HepG2 (cell line): Measurements from ENCODE around the gene MARCHF6. TPM values are rescaled to one million over a fixed set of nuclear protein-coding genes. Genes with fewer than 3 reads are reported as not detected.

Experiments
- ATAC-seq: fragments of 200-7000 bp; cut with Tn5 transposase; 3 replicates; pipeline ENCODE4 v1.9.1; 2020; ENCODE audit warnings: mild to moderate bottlenecking, moderate library complexity
- BruUV-seq: library from RNA; stranded (reverse); fragments of 400-500 nt; replicated peaks from 2 replicates; lab custom pipeline; 2021; lab: Mats Ljungman, UMichigan
- CTCF ChIA-PET: fragments of 300-600 bp; formaldehyde crosslinking; extraction: SDS; loops from one replicate; lab custom pipeline; 2021; ENCODE audit warnings: low total read pairs, inconsistent platforms, low intra/inter-chr PET ratio; lab: Yijun Ruan, JAX
- POLR2A ChIA-PET: fragments of 350-600 bp; sonication (Branson Sonifier 250); formaldehyde crosslinking; loops from one replicate; lab custom pipeline; 2020; ENCODE audit warnings: antibody characterized with exemption, inconsistent platforms; lab: Yijun Ruan, JAX
- DNase-seq: peaks from one replicate; pipeline ENCODE4 v3.0.0-alpha.2; 2015; ENCODE audit warnings: low spot score
- FAIRE-seq: peaks from 3 replicates; lab custom pipeline; 2011; peaks lifted over from hg19 to GRCh38; lab: Jason Lieb, UNC
- H2AFZ ChIP-seq: one replicate; pipeline ENCODE4 v1.6.1; 2011; ENCODE audit warnings: low read length, inconsistent platforms
- H3K27ac ChIP-seq: fragments of 300-600 bp; 3 replicates; pipeline ENCODE4 v1.8.0; 2011; ENCODE audit warnings: mixed run types, mild to moderate bottlenecking, mixed read lengths, low read length, inconsistent platforms; ENCODE audit not compliant: insufficient read depth; ENCODE audit errors: extremely low read length
- H3K27me3 ChIP-seq, 2 experiments: fragments of 200-600 bp in 1 of 2; 2 replicates in 1 of 2; 3 replicates in 1 of 2; pipeline versions ENCODE4 v1.6.0 to v1.8.0; 2011; ENCODE audit warnings: low read length in 2 of 2, mild to moderate bottlenecking in 2 of 2, moderate library complexity in 2 of 2, inconsistent platforms in 1 of 2; ENCODE audit not compliant: insufficient read depth in 2 of 2, control insufficient read depth in 1 of 2
- H3K36me3 ChIP-seq, 2 experiments: fragments of 200-600 bp in 1 of 2; replicated peaks in 1 of 2; 2 replicates in 1 of 2; 3 replicates in 1 of 2; pipeline versions ENCODE4 v1.5.1 to v1.8.0; 2011; ENCODE audit warnings: low read length in 2 of 2, inconsistent platforms in 1 of 2; ENCODE audit not compliant: insufficient read depth in 2 of 2, control insufficient read depth in 1 of 2
- H3K4me1 ChIP-seq: 2 replicates; pipeline ENCODE4 v1.5.1; 2012; ENCODE audit warnings: low read length, inconsistent platforms; ENCODE audit not compliant: insufficient read depth
- H3K4me2 ChIP-seq: 2 replicates; pipeline ENCODE4 v1.6.0; 2011; ENCODE audit warnings: low read depth, low read length, inconsistent platforms
- H3K4me3 ChIP-seq, 3 experiments: fragments of 200-600 bp in 1 of 3; sonication (generic), shearing (Covaris generic) in 1 of 3; replicated peaks in 1 of 3; 2 replicates each; pipeline ENCODE4 v1.5.1; 2011 to 2016; ENCODE audit warnings: low read length in 3 of 3, inconsistent platforms in 2 of 3, low read depth in 2 of 3, mild to moderate bottlenecking in 2 of 3, control low read depth in 1 of 3, mixed read lengths in 1 of 3; ENCODE audit not compliant: insufficient read depth in 1 of 3
- H3K79me2 ChIP-seq: one replicate; pipeline ENCODE4 v1.6.1; 2011; ENCODE audit warnings: low read length, inconsistent platforms; ENCODE audit not compliant: insufficient read depth
- H3K9ac ChIP-seq: 2 replicates; pipeline ENCODE4 v1.6.0; 2011; ENCODE audit warnings: mild to moderate bottlenecking, low read depth, low read length, inconsistent platforms; ENCODE audit not compliant: insufficient read depth
- H3K9me3 ChIP-seq: 2 replicates; pipeline ENCODE4 v1.5.1; 2012; ENCODE audit warnings: mild to moderate bottlenecking, low read length
- H4K20me1 ChIP-seq: 2 replicates; pipeline ENCODE4 v1.6.0; 2011; ENCODE audit warnings: inconsistent platforms, mild to moderate bottlenecking, low read length, moderate library complexity; ENCODE audit not compliant: insufficient read depth
- DNMT3B ChIP-seq: conservative IDR thresholded peaks from 2 replicates; pipeline ENCODE4 v1.6.1; 2016; ENCODE audit warnings: missing biosample characterization, control low read depth
- GZF1 ChIP-seq: sonication (generic); formaldehyde crosslinking; IDR thresholded peaks from 2 replicates; pipeline ENCODE4 v1.5.1; 2020; ENCODE audit warnings: mild to moderate bottlenecking, missing genetic modification reagents
- IRF1 ChIP-seq: sonication (generic); formaldehyde crosslinking; IDR thresholded peaks from 2 replicates; pipeline ENCODE4 v1.4.0; 2020; ENCODE audit warnings: low read depth, mild to moderate bottlenecking, missing genetic modification reagents
- KLF11 ChIP-seq: IDR thresholded peaks from 2 replicates; pipeline ENCODE4 v1.6.1; 2016; ENCODE audit warnings: missing compliant biosample characterization
- MED1 ChIP-seq: sonication (generic); formaldehyde crosslinking; IDR thresholded peaks from 2 replicates; pipeline ENCODE4 v1.4.0; 2020; ENCODE audit warnings: missing genetic modification reagents
- MEIS2 ChIP-seq: sonication (generic); formaldehyde crosslinking; IDR thresholded peaks from 2 replicates; pipeline ENCODE4 v1.9.0; 2021; ENCODE audit warnings: mild to moderate bottlenecking, missing genetic modification reagents
- MTF1 ChIP-seq: sonication (generic); formaldehyde crosslinking; IDR thresholded peaks from 2 replicates; pipeline ENCODE4 v1.5.0; 2020; ENCODE audit warnings: missing genetic modification reagents
- PRDM4 ChIP-seq: sonication (generic); formaldehyde crosslinking; IDR thresholded peaks from 2 replicates; pipeline ENCODE4 v1.9.0; 2021; ENCODE audit warnings: missing genetic modification reagents, borderline replicate concordance
- SIN3A ChIP-seq: IDR thresholded peaks from 2 replicates; pipeline ENCODE4 v1.6.1; 2011; ENCODE audit warnings: low read depth, mild to moderate bottlenecking, control low read depth, low read length, borderline replicate concordance
- TBP ChIP-seq: sonication (generic); formaldehyde crosslinking; IDR thresholded peaks from 2 replicates; pipeline ENCODE4 v1.5.0; 2020; ENCODE audit warnings: missing genetic modification reagents
- ZBTB34 ChIP-seq: sonication (generic); formaldehyde crosslinking; IDR thresholded peaks from 2 replicates; pipeline ENCODE4 v1.8.0; 2022; ENCODE audit warnings: mild to moderate bottlenecking, missing genetic modification reagents
- ZNF512 ChIP-seq: sonication (generic); formaldehyde crosslinking; IDR thresholded peaks from 2 replicates; pipeline ENCODE4 v1.4.0; 2020; ENCODE audit warnings: mild to moderate bottlenecking, missing genetic modification reagents
- ZNF598 ChIP-seq: sonication (generic); formaldehyde crosslinking; IDR thresholded peaks from 2 replicates; pipeline ENCODE4 v1.5.1; 2020; ENCODE audit warnings: mild to moderate bottlenecking, missing genetic modification reagents, borderline replicate concordance
- ZNF891 ChIP-seq: sonication (generic); formaldehyde crosslinking; IDR thresholded peaks from 2 replicates; pipeline ENCODE4 v1.5.0; 2020; ENCODE audit warnings: mild to moderate bottlenecking, missing genetic modification reagents
- WGBS: methylation state at CpG from one replicate; pipeline ENCODE4 v1.1.6; 2017; ENCODE audit warnings: low lambda C conversion rate; 5-methylcytosine and 5-hydroxymethylcytosine counted together
- in situ Hi-C: cut with HindIII; loops from 2 replicates; pipeline ENCODE4 v1.10.0; 2017; ENCODE audit warnings: low pct_unique_long_range_greater_than_20kb; ENCODE audit not compliant: extremely low pct_ligation_motif_present
- intact Hi-C: fragments of 100-400 bp; cut with micrococcal nuclease; formaldehyde crosslinking; loops from one replicate; pipeline ENCODE4 v1.10.0; 2022; ENCODE audit not compliant: unreplicated experiment
- polyA plus RNA-seq, 8 experiments: library from polyadenylated mRNA; depleted of rRNA in 3 of 8; stranded (reverse) in 7 of 8; unstranded in 1 of 8; fragments of >200 nt; fragmentation: Illumina TruSeq in 4 of 8; extraction: Trizol in 4 of 8; gene quantifications; 2 replicates each; pipeline versions ENCODE4 v1.2.1 to v1.2.3, GENCODE V29; 2011 to 2016; ENCODE audit warnings: low read depth in 4 of 8, missing spikeins in 1 of 8, mixed read lengths in 1 of 8; ENCODE audit not compliant: insufficient read depth in 1 of 8
- total RNA-seq, 5 experiments: library from RNA; depleted of rRNA; stranded (reverse); fragments of >200 nt; fragmentation: Illumina TruSeq; extraction: Trizol; gene quantifications; 2 replicates each; pipeline ENCODE4 v1.2.3, GENCODE V29; 2016; ENCODE audit warnings: low read depth in 1 of 5

Gene MARCHF6
- total and polyA plus RNA-seq, 2 of the 13 experiments (the other 11 are each of a cell fraction or from before 2014, with no cell fraction given) = 48.6 to 107 TPM

GRCh38 chr5:10339958-10340357 is 13.5 kb upstream of the MARCHF6 start:
- Histone ChIP-seq H3K4me3 (no peak overlapping the region), H3K9me3 (no peaks in the 10 kb centered on the region), H3K9ac (no peak overlapping the region), H3K4me1 (peaks cover 13% of the 10 kb centered on the region), H3K4me2 (no peak overlapping the region), H3K27ac (no peak overlapping the region), H3K27me3 (no peaks in the 10 kb centered on the region), H3K36me3 (no peaks in the 10 kb centered on the region), H2AFZ (no peak overlapping the region), H3K79me2 (no peaks in the 10 kb centered on the region), H4K20me1 (no peaks in the 10 kb centered on the region)
- 40% methylated on average over 3 of the region's 3 CpGs for WGBS
- ChIA-PET POLR2A (no interaction called here), CTCF (no interaction called here)
- no peak for DNase-seq
- no TSS peak for BruUV-seq
- no peak for ATAC-seq
- no peak for FAIRE-seq
- intact Hi-C loops = no loop called here
- in situ Hi-C loops = no loop called here
- TF ChIP-seq MEIS2 (no peak), MED1 (CRISPR knock-in tag) (no peak), TBP (CRISPR knock-in tag) (no peak), ZNF891 (CRISPR knock-in tag) (no peak), KLF11 (CRISPR knock-in tag) (no peak), ZNF598 (CRISPR knock-in tag) (no peak), IRF1 (CRISPR knock-in tag) (no peak), GZF1 (CRISPR knock-in tag) (no peak), SIN3A (no peak), DNMT3B (no peak), ZNF512 (CRISPR knock-in tag) (no peak), MTF1 (no peak), ZBTB34 (CRISPR knock-in tag) (no peak), PRDM4 (CRISPR knock-in tag) (no peak)
